H9 (cell line): ENCODE results near the gene KATNIP. TPM values are rescaled to one million over a fixed set of nuclear protein-coding genes. Genes with fewer than 3 reads are reported as not detected.

Experiments used
- DNase-seq: peaks from one replicate; pipeline ENCODE4 v3.0.0-alpha.2; 2017
- H2AFZ ChIP-seq: one replicate; pipeline ENCODE4 v1.6.1; 2013; ENCODE audit warnings: mild to moderate bottlenecking, low read length, control low read depth, moderate library complexity
- H2AK5ac ChIP-seq: 2 replicates; pipeline ENCODE4 v1.6.1; 2013; ENCODE audit warnings: low read length, control low read depth, mixed read lengths; ENCODE audit not compliant: insufficient read length
- H2BK120ac ChIP-seq: one replicate; pipeline ENCODE4 v1.6.1; 2013; ENCODE audit warnings: low read depth, mild to moderate bottlenecking, low read length, control low read depth, inconsistent platforms; ENCODE audit not compliant: poor library complexity, severe bottlenecking
- H2BK12ac ChIP-seq: 2 replicates; pipeline ENCODE4 v1.6.1; 2013; ENCODE audit warnings: low read length, control low read depth, mixed read lengths, low read depth; ENCODE audit not compliant: insufficient read length
- H2BK15ac ChIP-seq: 2 replicates; pipeline ENCODE4 v1.6.1; 2013; ENCODE audit warnings: low read depth, low read length, control low read depth
- H2BK20ac ChIP-seq: one replicate; pipeline ENCODE4 v1.6.1; 2013; ENCODE audit warnings: low read depth, mild to moderate bottlenecking, low read length, control low read depth, inconsistent platforms; ENCODE audit not compliant: poor library complexity, severe bottlenecking
- H2BK5ac ChIP-seq: 2 replicates; pipeline ENCODE4 v1.6.1; 2013; ENCODE audit warnings: low read length, control low read depth, mixed read lengths; ENCODE audit not compliant: insufficient read length
- H3K14ac ChIP-seq: 2 replicates; pipeline ENCODE4 v1.6.1; 2013; ENCODE audit warnings: low read length, control low read depth; ENCODE audit not compliant: insufficient read depth
- H3K18ac ChIP-seq: 2 replicates; pipeline ENCODE4 v1.6.1; 2013; ENCODE audit warnings: low read depth, mild to moderate bottlenecking, mixed read lengths, low read length, control low read depth; ENCODE audit not compliant: insufficient read length
- H3K23ac ChIP-seq: 2 replicates; pipeline ENCODE4 v1.6.1; 2013; ENCODE audit warnings: low read length, control low read depth, mixed read lengths, low read depth; ENCODE audit not compliant: insufficient read length
- H3K23me2 ChIP-seq: 2 replicates; pipeline ENCODE4 v1.6.1; 2013; ENCODE audit warnings: low read depth, mild to moderate bottlenecking, mixed read lengths, low read length, control low read depth; ENCODE audit not compliant: insufficient read length, poor library complexity, severe bottlenecking
- H3K27ac ChIP-seq: 2 replicates; pipeline ENCODE4 v1.5.1; 2013; ENCODE audit warnings: low read length, control low read depth, mixed read lengths, low read depth; ENCODE audit not compliant: insufficient read length
- H3K27me3 ChIP-seq: 2 replicates; pipeline ENCODE4 v1.6.1; 2013; ENCODE audit warnings: low read length, control low read depth, inconsistent platforms; ENCODE audit not compliant: insufficient read depth
- H3K4ac ChIP-seq: 2 replicates; pipeline ENCODE4 v1.6.1; 2013; ENCODE audit warnings: low read depth, mild to moderate bottlenecking, control low read depth, inconsistent platforms, low read length, moderate library complexity
- H3K4me1 ChIP-seq: 2 replicates; pipeline ENCODE4 v1.6.1; 2013; ENCODE audit warnings: low read length, control low read depth, inconsistent platforms; ENCODE audit not compliant: insufficient read depth
- H3K4me2 ChIP-seq: 2 replicates; pipeline ENCODE4 v1.6.1; 2013; ENCODE audit warnings: low read length, control low read depth, mixed read lengths; ENCODE audit not compliant: insufficient read length, insufficient read depth
- H3K56ac ChIP-seq: 2 replicates; pipeline ENCODE4 v1.6.1; 2013; ENCODE audit warnings: low read depth, mild to moderate bottlenecking, mixed read lengths, low read length, control low read depth; ENCODE audit not compliant: insufficient read length
- H3K79me1 ChIP-seq: 2 replicates; pipeline ENCODE4 v1.6.1; 2013; ENCODE audit warnings: low read depth, mild to moderate bottlenecking, moderate library complexity, low read length, control low read depth, inconsistent platforms; ENCODE audit not compliant: insufficient read depth, poor library complexity, severe bottlenecking
- H3K79me2 ChIP-seq: 2 replicates; pipeline ENCODE4 v1.6.1; 2013; ENCODE audit warnings: low read length, control low read depth, inconsistent platforms; ENCODE audit not compliant: insufficient read depth
- H3K9ac ChIP-seq: 2 replicates; pipeline ENCODE4 v1.6.1; 2013; ENCODE audit warnings: low read length, control low read depth, mixed read lengths; ENCODE audit not compliant: insufficient read length; ENCODE audit errors: extremely low read depth
- H3K9me3 ChIP-seq: one replicate; pipeline ENCODE4 v1.6.1; 2013; ENCODE audit warnings: low read depth, low read length, inconsistent platforms; ENCODE audit not compliant: control insufficient read depth
- H3T11ph ChIP-seq: one replicate; pipeline ENCODE4 v1.6.1; 2013; ENCODE audit warnings: mild to moderate bottlenecking, low read length, control low read depth, inconsistent platforms
- H4K20me1 ChIP-seq: one replicate; pipeline ENCODE4 v1.6.1; 2013; ENCODE audit not compliant: control insufficient read depth, insufficient read length, insufficient read depth
- H4K5ac ChIP-seq: 2 replicates; pipeline ENCODE4 v1.6.1; 2013; ENCODE audit warnings: low read depth, mild to moderate bottlenecking, mixed read lengths, low read length, control low read depth; ENCODE audit not compliant: insufficient read length
- H4K8ac ChIP-seq: replicated peaks from 2 replicates; pipeline ENCODE4 v1.6.1; 2013; ENCODE audit warnings: low read length, control low read depth, mixed read lengths, low read depth; ENCODE audit not compliant: insufficient read length
- H4K91ac ChIP-seq: 2 replicates; pipeline ENCODE4 v1.6.1; 2013; ENCODE audit warnings: low read depth, mild to moderate bottlenecking, moderate library complexity, mixed read lengths, low read length, control low read depth; ENCODE audit not compliant: insufficient read length
- H3K27ac Mint-ChIP-seq, 3 experiments: 2 replicates in 2 of 3; 3 replicates in 1 of 3; pipeline ENCODE4 v1.8.0; 2020 to 2021; ENCODE audit warnings: mixed read lengths in 3 of 3, mild to moderate bottlenecking in 1 of 3, moderate library complexity in 1 of 3
- H3K27me3 Mint-ChIP-seq: 2 replicates; pipeline ENCODE4 v1.8.0; 2021; ENCODE audit warnings: low read depth, mild to moderate bottlenecking, moderate library complexity, mixed read lengths
- H3K36me3 Mint-ChIP-seq, 3 experiments: 2 replicates in 2 of 3; 3 replicates in 1 of 3; pipeline ENCODE4 v1.8.0; 2020 to 2021; ENCODE audit warnings: low read depth in 3 of 3, mixed read lengths in 3 of 3; ENCODE audit not compliant: insufficient read depth in 1 of 3
- H3K4me1 Mint-ChIP-seq, 2 experiments: 2 replicates each; pipeline ENCODE4 v1.8.0; 2020; ENCODE audit warnings: mixed read lengths in 2 of 2
- H3K4me3 Mint-ChIP-seq, 2 experiments: 2 replicates in 1 of 2; 3 replicates in 1 of 2; pipeline ENCODE4 v1.8.0; 2020 to 2021; ENCODE audit warnings: mild to moderate bottlenecking in 2 of 2, mixed read lengths in 2 of 2, moderate library complexity in 1 of 2
- H3K9me3 Mint-ChIP-seq, 2 experiments: 2 replicates in 1 of 2; 3 replicates in 1 of 2; pipeline ENCODE4 v1.8.0; 2020; ENCODE audit warnings: mild to moderate bottlenecking in 2 of 2, mixed read lengths in 2 of 2, moderate library complexity in 1 of 2
- CTCF ChIP-seq: fragments of 200-600 bp; sonication (generic); conservative IDR thresholded peaks from 3 replicates; pipeline ENCODE4 v1.8.0; 2021; ENCODE audit warnings: antibody characterized with exemption, mild to moderate bottlenecking
- WGBS: extraction: QIAGEN DNeasy Blood & Tissue Kit; methylation state at CpG from one replicate; pipeline ENCODE4 v1.1.7; 2013; ENCODE audit warnings: missing lambda C conversion rate, low lambda C conversion rate, mixed read lengths; ENCODE audit not compliant: insufficient read length; ENCODE audit errors: extremely low coverage; 5-methylcytosine and 5-hydroxymethylcytosine counted together
- total RNA-seq: library from RNA; stranded (reverse); gene quantifications from 2 replicates; pipeline ENCODE4 v1.2.1, GENCODE V29; 2021

Gene KATNIP
- total RNA-seq, 1 experiment from 2014 or later: 13.2 TPM

DNA sequence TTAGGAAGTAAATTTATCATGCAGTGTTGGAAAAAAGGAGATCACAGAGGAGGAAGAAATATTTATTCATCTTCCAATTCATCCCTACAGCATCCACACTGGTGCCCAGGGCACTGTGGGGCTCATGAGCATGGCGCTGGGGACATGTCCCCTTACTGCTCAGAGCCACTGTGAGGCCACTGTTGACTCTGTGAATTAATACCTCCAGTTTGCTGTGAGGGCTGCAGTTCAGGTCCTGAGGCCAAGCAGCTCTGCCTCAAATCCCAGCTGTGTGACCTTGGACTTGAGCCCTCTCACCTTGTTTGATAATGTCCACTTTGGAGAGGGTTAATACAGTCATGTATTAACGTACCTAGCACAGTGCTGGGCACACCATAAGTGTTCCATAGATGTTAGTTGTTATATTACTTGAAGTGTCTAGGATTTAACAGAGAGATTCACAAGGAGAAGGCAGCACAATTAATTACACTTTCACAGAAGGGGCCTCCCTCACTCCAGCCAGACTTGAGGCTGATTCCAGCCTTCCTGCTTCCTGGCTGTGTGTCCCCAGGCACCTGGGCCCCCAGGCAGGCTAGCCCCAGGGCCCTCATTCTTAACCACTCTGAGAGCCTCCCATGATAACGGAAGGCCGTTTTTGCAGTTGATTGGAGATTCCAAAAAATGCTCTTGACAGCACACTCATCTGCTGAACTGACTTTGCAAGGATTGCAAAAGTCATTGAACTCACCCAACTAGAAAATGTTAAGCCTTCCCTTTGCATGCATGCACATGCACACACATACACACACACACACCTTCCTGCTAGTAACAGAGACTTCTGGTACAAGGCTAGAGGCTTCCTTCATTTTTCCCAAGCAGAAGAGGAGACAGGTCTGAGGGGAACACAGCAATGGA is 29.4 kb downstream of the KATNIP start:
- H3K27ac Mint-ChIP-seq: peak overlapping the region in 1 of 3 experiments; percentile 68; a peak in 2 of 7 replicates

More for the DNA sequence above, 29.4 kb downstream of the KATNIP start:
- Histone ChIP-seq H3K9me3 (no peaks in the 10 kb centered on the region), H3T11ph (no peak overlapping the region), H3K4ac (no peak overlapping the region), H2BK15ac (no peak overlapping the region), H3K79me2 (no peaks in the 10 kb centered on the region), H3K23me2 (no peaks in the 10 kb centered on the region), H3K14ac (no peak overlapping the region), H3K4me2 (no peak overlapping the region), H3K27me3 (no peaks in the 10 kb centered on the region), H3K56ac (no peak overlapping the region), H3K4me1 (no peaks in the 10 kb centered on the region), H4K8ac (no peak overlapping the region), H3K23ac (no peak overlapping the region), H3K9ac (no peak overlapping the region), H2AK5ac (no peak overlapping the region), H4K20me1 (no peaks in the 10 kb centered on the region), H2BK5ac (no peak overlapping the region), H4K5ac (no peak overlapping the region), H3K18ac (no peak overlapping the region), H3K27ac (no peak overlapping the region), H2BK20ac (no peak overlapping the region), H2BK120ac (no peak overlapping the region), H4K91ac (no peak overlapping the region), H3K79me1 (no peaks in the 10 kb centered on the region), H2AFZ (no peak overlapping the region), H2BK12ac (no peak overlapping the region)
- H3K36me3 Mint-ChIP-seq: peaks cover 0 to 3% (median 2%) of the 10 kb centered on the region in 3 experiments; a peak in 4 of 7 replicates
- peaks cover 19% of the 10 kb centered on the region in 2 experiments for H3K4me1 Mint-ChIP-seq
- no peak for TF ChIP-seq CTCF
- no peak overlapping the region for H3K4me3 Mint-ChIP-seq
- no peak for DNase-seq
- H3K27me3 Mint-ChIP-seq: no peaks in the 10 kb centered on the region
- no CpG with 5 or more reads among the region's 4 CpGs for WGBS
- no peaks in the 10 kb centered on the region for H3K9me3 Mint-ChIP-seq
